ENCODE results near the gene SLC12A5. TPM values are rescaled to one million over a fixed set of nuclear protein-coding genes. Genes with fewer than 3 reads are reported as not detected.

The SLC12A5 gene
- total RNA-seq, 1 donor from 2014 or later: not detected

- Mint-ChIP-seq H3K4me3 (ENCODE audit: unreplicated experiment) (no peak overlapping the region), H3K36me3 (ENCODE audit: unreplicated experiment) (peaks cover 68% of the 10 kb centered on the region), H3K27me3 (ENCODE audit: unreplicated experiment) (peaks cover 5% of the 10 kb centered on the region), H3K4me1 (ENCODE audit: unreplicated experiment) (peaks cover 4% of the 10 kb centered on the region), H3K9me3 (ENCODE audit: unreplicated experiment) (no peaks in the 10 kb centered on the region), H3K27ac (ENCODE audit: unreplicated experiment) (no peak overlapping the region)
- TF ChIP-seq CTCF (IDR thresholded peaks at IDR 0.05): no peak
- DNase-seq (ENCODE audit: extremely low spot score, unreplicated experiment): no peak
These were observed 34.6 kb downstream of the SLC12A5 start for GRCh38 chr20:46063652-46064054.

- TF ChIP-seq CTCF (IDR thresholded peaks at IDR 0.05): no peak
- H3K27me3 Mint-ChIP-seq (ENCODE audit: unreplicated experiment): no peaks in the 10 kb centered on the region
- H3K36me3 Mint-ChIP-seq (ENCODE audit: unreplicated experiment): peaks cover 69% of the 10 kb centered on the region
These were observed 36.0 kb downstream of the SLC12A5 start for GRCh38 chr20:46065006-46065405.

GRCh38 chr20:46065691-46066090 lies 36.7 kb downstream of the SLC12A5 start:
- Mint-ChIP-seq H3K4me3 (ENCODE audit: unreplicated experiment) (no peak overlapping the region), H3K36me3 (ENCODE audit: unreplicated experiment) (peaks cover 64% of the 10 kb centered on the region), H3K9me3 (ENCODE audit: unreplicated experiment) (no peaks in the 10 kb centered on the region), H3K4me1 (ENCODE audit: unreplicated experiment) (no peaks in the 10 kb centered on the region), H3K27ac (ENCODE audit: unreplicated experiment) (no peak overlapping the region), H3K27me3 (ENCODE audit: unreplicated experiment) (no peaks in the 10 kb centered on the region)
- no peak for DNase-seq (ENCODE audit: extremely low spot score, unreplicated experiment)
- TF ChIP-seq CTCF (IDR thresholded peaks at IDR 0.05): no peak

More at GRCh38 chr20:46065006-46065405, 36.0 kb downstream of the SLC12A5 start:
- H3K9me3 Mint-ChIP-seq (ENCODE audit: unreplicated experiment): no peaks in the 10 kb centered on the region
- no peak overlapping the region for H3K27ac Mint-ChIP-seq (ENCODE audit: unreplicated experiment)
- no peak overlapping the region for H3K4me3 Mint-ChIP-seq (ENCODE audit: unreplicated experiment)
- DNase-seq (ENCODE audit: extremely low spot score, unreplicated experiment): no peak
- no peaks in the 10 kb centered on the region for H3K4me1 Mint-ChIP-seq (ENCODE audit: unreplicated experiment)

GRCh38 chr20:46070215-46070900 lies 41.3 kb downstream of the SLC12A5 start:
- DNase-seq (ENCODE audit: extremely low spot score, unreplicated experiment): no peak
- H3K36me3 Mint-ChIP-seq (ENCODE audit: unreplicated experiment): peaks cover 37% of the 10 kb centered on the region
- H3K27ac Mint-ChIP-seq (ENCODE audit: unreplicated experiment): no peak overlapping the region
- no peaks in the 10 kb centered on the region for H3K27me3 Mint-ChIP-seq (ENCODE audit: unreplicated experiment)
- no peaks in the 10 kb centered on the region for H3K9me3 Mint-ChIP-seq (ENCODE audit: unreplicated experiment)
- peaks cover 4% of the 10 kb centered on the region for H3K4me1 Mint-ChIP-seq (ENCODE audit: unreplicated experiment)
- no peak for TF ChIP-seq CTCF (IDR thresholded peaks at IDR 0.05)
- no peak overlapping the region for H3K4me3 Mint-ChIP-seq (ENCODE audit: unreplicated experiment)

- TF ChIP-seq CTCF (IDR thresholded peaks at IDR 0.05): no peak
- peaks cover 37% of the 10 kb centered on the region for H3K36me3 Mint-ChIP-seq (ENCODE audit: unreplicated experiment)
- no peak overlapping the region for H3K27ac Mint-ChIP-seq (ENCODE audit: unreplicated experiment)
- H3K4me3 Mint-ChIP-seq (ENCODE audit: unreplicated experiment): no peak overlapping the region
- no peak for DNase-seq (ENCODE audit: extremely low spot score, unreplicated experiment)
- no peaks in the 10 kb centered on the region for H3K27me3 Mint-ChIP-seq (ENCODE audit: unreplicated experiment)
- H3K9me3 Mint-ChIP-seq (ENCODE audit: unreplicated experiment): no peaks in the 10 kb centered on the region
- peaks cover 4% of the 10 kb centered on the region for H3K4me1 Mint-ChIP-seq (ENCODE audit: unreplicated experiment)
These were observed 42.6 kb downstream of the SLC12A5 start for GRCh38 chr20:46071573-46071972.

Measured in osteocyte (in vitro differentiated cells).